ENCODE measurements around the gene LRRC4C. TPM values are rescaled to one million over a fixed set of nuclear protein-coding genes. Genes with fewer than 3 reads are reported as not detected.

The LRRC4C gene
- total RNA-seq, 6 experiments from 2014 or later: 0.25 to 0.43 (median 0.27) TPM

GRCh38 chr11:40190294-40190693 is 1269.2 kb downstream of the LRRC4C start:
- Histone ChIP-seq H3K4me3 (no peak overlapping the region), H3K27ac (no peak overlapping the region), H3K9me3 (no peaks in the 10 kb centered on the region), H3K4me1 (peaks cover 0 to 6% (median 0%) of the 10 kb centered on the region in 4 donors), H3K27me3 (no peaks in the 10 kb centered on the region), H3K36me3 (no peaks in the 10 kb centered on the region)
- intact Hi-C loops (cut with DNase I): no loop called here
- ATAC-seq (no peak), DNase-seq (no peak)
- TF ChIP-seq POLR2A (IDR thresholded peaks at IDR 0.05) (no peak), CTCF (IDR thresholded peaks at IDR 0.05) (no peak)
- WGBS (ENCODE audit: insufficient coverage, low coverage, low lambda C conversion rate, missing lambda C conversion rate): 69% methylated on average over 5 of the region's 5 CpGs

GRCh38 chr11:40188848-40189247 is 1270.6 kb downstream of the LRRC4C start:
- Histone ChIP-seq H3K27me3 (no peaks in the 10 kb centered on the region), H3K4me3 (no peak overlapping the region), H3K4me1 (peaks cover 0 to 6% (median 0%) of the 10 kb centered on the region in 4 donors), H3K36me3 (no peaks in the 10 kb centered on the region), H3K9me3 (no peaks in the 10 kb centered on the region), H3K27ac (no peak overlapping the region)
- peak; percentile 70 to 92 (median 88) for ATAC-seq
- 22% methylated on average over 3 of the region's 3 CpGs for WGBS (ENCODE audit: insufficient coverage, low coverage, low lambda C conversion rate, missing lambda C conversion rate)
- TF ChIP-seq POLR2A (IDR thresholded peaks at IDR 0.05): no peak
- no peak for TF ChIP-seq CTCF (IDR thresholded peaks at IDR 0.05)
- intact Hi-C loops (cut with DNase I): no loop called here
- peak in 2 of 3 donors; percentile 25 to 64 for DNase-seq

GRCh38 chr11:40187295-40187694 is 1272.2 kb downstream of the LRRC4C start:
- no peaks in the 10 kb centered on the region for H3K36me3 ChIP-seq
- H3K27me3 ChIP-seq: no peaks in the 10 kb centered on the region
- no peak for TF ChIP-seq POLR2A (IDR thresholded peaks at IDR 0.05)
- no peak for TF ChIP-seq CTCF (IDR thresholded peaks at IDR 0.05)
- peak in 3 of 4 donors; percentile 38 to 67 (median 42) for ATAC-seq
- 37% methylated on average over 3 of the region's 4 CpGs for WGBS (ENCODE audit: insufficient coverage, low coverage, low lambda C conversion rate, missing lambda C conversion rate)
- no peak overlapping the region for H3K4me3 ChIP-seq
- no peak for DNase-seq
- peaks cover 0 to 6% (median 0%) of the 10 kb centered on the region in 4 donors for H3K4me1 ChIP-seq
- H3K9me3 ChIP-seq: no peaks in the 10 kb centered on the region
- intact Hi-C loops (cut with DNase I): no loop called here
- no peak overlapping the region for H3K27ac ChIP-seq

- ATAC-seq: peak in 2 of 4 donors; percentile 53 to 57
- DNase-seq: no peak
Measured at GRCh38 chr11:40186437-40187263, 1272.8 kb downstream of the LRRC4C start.

More at GRCh38 chr11:40186437-40187263, 1272.8 kb downstream of the LRRC4C start:
- intact Hi-C loops (cut with DNase I): no loop called here
- Histone ChIP-seq H3K36me3 (no peaks in the 10 kb centered on the region), H3K27ac (no peak overlapping the region), H3K9me3 (no peaks in the 10 kb centered on the region), H3K4me1 (peaks cover 0 to 6% (median 0%) of the 10 kb centered on the region in 4 donors), H3K27me3 (no peaks in the 10 kb centered on the region), H3K4me3 (no peak overlapping the region)
- TF ChIP-seq CTCF (IDR thresholded peaks at IDR 0.05): no peak
- no peak for TF ChIP-seq POLR2A (IDR thresholded peaks at IDR 0.05)
- WGBS (ENCODE audit: insufficient coverage, low coverage, low lambda C conversion rate, missing lambda C conversion rate): 50% methylated on average over 12 of the region's 13 CpGs
